Psoas muscle (tissue), 8 donors: ENCODE data around the gene MIP. TPM values are rescaled to one million over a fixed set of nuclear protein-coding genes. Genes with fewer than 3 reads are reported as not detected.

Experiments
- ATAC-seq, 4 donors: fragments of 200-7000 bp; cut with Tn5 transposase; one replicate each; pipeline ENCODE4 v1.9.1; 2020; ENCODE audit warnings: moderate library complexity in 3 of 4, mild to moderate bottlenecking in 2 of 4
- DNase-seq, 2 donors: peaks; one replicate each; pipeline ENCODE4 v3.0.0-alpha.2; 2020
- H3K27ac ChIP-seq: fragments of 200-600 bp; one replicate; pipeline ENCODE4 v1.8.0; 2022
- H3K27me3 ChIP-seq, 3 donors: fragments of 200-600 bp in 1 of 3; one replicate each; pipeline versions ENCODE4 v1.6.1 to v1.8.0; 2013 to 2022; ENCODE audit warnings: low read length in 2 of 3, mild to moderate bottlenecking in 2 of 3, moderate library complexity in 1 of 3; ENCODE audit not compliant: insufficient read depth in 3 of 3
- H3K36me3 ChIP-seq, 2 donors: fragments of 200-600 bp in 1 of 2; one replicate each; pipeline versions ENCODE4 v1.6.1 to v1.8.0; 2013 to 2022; ENCODE audit warnings: low read depth in 1 of 2, mild to moderate bottlenecking in 1 of 2, moderate library complexity in 1 of 2; ENCODE audit not compliant: insufficient read depth in 1 of 2
- H3K4me1 ChIP-seq: fragments of 200-600 bp; one replicate; pipeline ENCODE4 v1.8.0; 2022
- H3K4me3 ChIP-seq: fragments of 200-600 bp; one replicate; pipeline ENCODE4 v1.8.0; 2022; ENCODE audit warnings: mild to moderate bottlenecking
- H3K9me3 ChIP-seq: fragments of 200-600 bp; one replicate; pipeline ENCODE4 v1.8.0; 2022
- WGBS, 3 donors: extraction: QIAGEN DNeasy Blood & Tissue Kit; methylation state at CpG; one replicate each; pipeline versions ENCODE4 v1.1.6 to v1.1.7; 2013; 5-methylcytosine and 5-hydroxymethylcytosine counted together
- intact Hi-C, 2 donors: fragments of 100-400 bp; cut with DNase I; formaldehyde crosslinking; loops; one replicate each; pipeline versions ENCODE4 v1.11.0 to v1.14.2; 2022
- polyA plus RNA-seq, 3 donors: library from polyadenylated mRNA; stranded (reverse); fragments of 200-250 nt; gene quantifications; one replicate each; pipeline ENCODE4 v1.2.3, GENCODE V29; 2013
- total RNA-seq, 4 donors: library from RNA; stranded (reverse); fragmentation: NEBNext Ultra II Directional in 2 of 4; extraction: Animal tissue kit (Norgen Biotek cat#: 25700) in 2 of 4; gene quantifications; one replicate each; pipeline versions ENCODE4 v1.2.1 to v1.2.4, GENCODE V29; 2021 to 2023
- TF ChIP-seq, protein P1 (sequence below): fragments of 200-600 bp; IDR thresholded peaks from one replicate; pipeline ENCODE4 v1.8.0; 2022; ENCODE audit warnings: antibody characterized with exemption
- donor health status: healthy with polysubstance abuse.
- donor health status: DM: no; HTN: no; CAD: no; lungs with moderate emphysema.
- donor health status: Bipolar disorder and iron deficiency.
- donor health status: healthy.
- donor health status: DM: yes; HTN: yes; CAD: no.
- donor health status: DM: no; HTN: no; CAD: no.
- donor health status: DM: no; HTN: no; CAD: no.
- donor health status: DM: yes; HTN: yes; CAD: no.

MIP gene
- total and polyA plus RNA-seq, 7 donors: 0.05 to 0.13 TPM; not detected in 5

DNA sequence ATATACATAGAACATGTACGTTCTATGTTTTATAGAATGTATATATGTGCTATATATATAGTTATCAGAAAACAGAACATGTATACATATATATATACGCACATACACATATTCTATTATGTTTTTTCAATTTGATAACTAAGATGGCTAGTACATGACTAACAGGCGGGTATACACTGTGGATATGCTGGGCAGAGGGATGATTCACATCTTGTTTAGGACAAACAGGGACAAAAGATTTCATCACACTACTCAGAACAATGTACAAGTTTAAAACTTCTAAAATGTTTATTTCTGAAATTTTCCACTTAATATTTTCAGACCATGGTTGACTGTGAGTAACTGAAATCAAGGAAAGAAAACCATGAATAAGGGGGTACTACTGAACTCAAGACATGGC, 22.6 kb downstream of the MIP start:
- 97 to 99% (median 98%) methylated on average over 3 of the region's 3 CpGs for WGBS, 3 donors
- no peaks in the 10 kb centered on the region for H3K9me3 ChIP-seq
- no peaks in the 10 kb centered on the region for H3K27me3 ChIP-seq
- no peak for DNase-seq
- H3K4me1 ChIP-seq: no peaks in the 10 kb centered on the region
- no peak for ATAC-seq
- no peak overlapping the region for H3K27ac ChIP-seq
- intact Hi-C loops: no loop called here
- peaks cover 0 to 26% of the 10 kb centered on the region in 2 donors for H3K36me3 ChIP-seq
- TF ChIP-seq, protein P1, sequence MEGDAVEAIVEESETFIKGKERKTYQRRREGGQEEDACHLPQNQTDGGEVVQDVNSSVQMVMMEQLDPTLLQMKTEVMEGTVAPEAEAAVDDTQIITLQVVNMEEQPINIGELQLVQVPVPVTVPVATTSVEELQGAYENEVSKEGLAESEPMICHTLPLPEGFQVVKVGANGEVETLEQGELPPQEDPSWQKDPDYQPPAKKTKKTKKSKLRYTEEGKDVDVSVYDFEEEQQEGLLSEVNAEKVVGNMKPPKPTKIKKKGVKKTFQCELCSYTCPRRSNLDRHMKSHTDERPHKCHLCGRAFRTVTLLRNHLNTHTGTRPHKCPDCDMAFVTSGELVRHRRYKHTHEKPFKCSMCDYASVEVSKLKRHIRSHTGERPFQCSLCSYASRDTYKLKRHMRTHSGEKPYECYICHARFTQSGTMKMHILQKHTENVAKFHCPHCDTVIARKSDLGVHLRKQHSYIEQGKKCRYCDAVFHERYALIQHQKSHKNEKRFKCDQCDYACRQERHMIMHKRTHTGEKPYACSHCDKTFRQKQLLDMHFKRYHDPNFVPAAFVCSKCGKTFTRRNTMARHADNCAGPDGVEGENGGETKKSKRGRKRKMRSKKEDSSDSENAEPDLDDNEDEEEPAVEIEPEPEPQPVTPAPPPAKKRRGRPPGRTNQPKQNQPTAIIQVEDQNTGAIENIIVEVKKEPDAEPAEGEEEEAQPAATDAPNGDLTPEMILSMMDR: no peak
- no peak overlapping the region for H3K4me3 ChIP-seq

DNA sequence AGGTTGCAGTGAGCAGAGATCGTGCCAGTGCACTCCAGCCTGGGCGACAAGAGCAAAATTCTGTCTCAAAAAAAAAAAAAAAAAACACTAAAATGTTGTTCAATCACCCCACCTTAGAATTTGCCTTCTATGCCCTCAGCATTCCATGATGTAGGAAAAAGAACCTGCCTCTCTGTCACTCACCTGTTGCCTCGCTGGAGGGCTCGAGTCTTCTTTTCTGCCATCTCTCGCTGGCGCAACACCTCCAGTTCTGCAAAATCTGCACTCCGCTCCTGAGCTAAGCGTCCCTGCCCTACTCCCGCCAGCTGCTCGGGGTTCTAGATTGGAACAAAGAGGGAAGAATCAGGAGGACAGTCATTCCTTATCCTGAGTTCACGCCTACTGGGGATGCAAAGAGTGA, 23.2 kb downstream of the MIP start:
- intact Hi-C loops: no loop called here

DNA sequence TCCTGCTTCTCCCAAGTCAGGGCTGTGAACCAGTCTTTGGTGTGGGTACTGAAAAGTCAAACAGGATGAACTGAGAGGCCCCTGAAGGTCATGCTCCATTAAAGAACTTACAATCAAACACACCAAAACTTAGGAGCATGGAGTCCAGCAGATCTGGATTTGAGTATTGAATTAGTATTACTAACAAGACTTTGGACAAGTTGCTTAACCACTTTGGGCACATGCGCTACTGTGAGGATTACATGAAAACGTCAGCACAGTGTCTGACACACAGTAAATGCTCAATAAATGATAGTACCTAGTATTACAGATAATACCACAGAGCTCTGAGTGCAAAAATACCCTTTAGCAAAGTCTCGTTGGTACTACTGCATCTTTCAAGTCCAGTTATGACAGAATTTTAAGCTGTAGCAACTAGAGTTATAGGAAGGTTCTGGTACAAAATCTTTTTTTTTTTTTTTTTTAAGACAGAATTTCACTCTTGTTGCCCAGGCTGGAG, 28.5 kb downstream of the MIP start:
- TF ChIP-seq, protein P1: no peak
- Histone ChIP-seq H3K36me3 (peaks cover 0 to 28% of the 10 kb centered on the region in 2 donors), H3K27ac (no peak overlapping the region), H3K9me3 (no peaks in the 10 kb centered on the region), H3K4me1 (no peaks in the 10 kb centered on the region), H3K27me3 (no peaks in the 10 kb centered on the region), H3K4me3 (no peak overlapping the region)
- 50 to 64% (median 56%) methylated on average over 3 of the region's 3 CpGs for WGBS, 3 donors
- no peak for DNase-seq
- no peak for ATAC-seq
- intact Hi-C loops: loop anchor here in 1 of 2 donors (5.0 kb wide), 1 partner anchor 44 kb away; no protein-coding TSS in a partner anchor

More for the DNA sequence above, 23.2 kb downstream of the MIP start:
- peaks cover 0 to 26% of the 10 kb centered on the region in 2 donors for H3K36me3 ChIP-seq
- no peaks in the 10 kb centered on the region for H3K27me3 ChIP-seq
- no peak for ATAC-seq
- TF ChIP-seq, protein P1: no peak
- no peak for DNase-seq
- H3K4me1 ChIP-seq: no peaks in the 10 kb centered on the region
- no peak overlapping the region for H3K4me3 ChIP-seq
- no peak overlapping the region for H3K27ac ChIP-seq
- no peaks in the 10 kb centered on the region for H3K9me3 ChIP-seq
- WGBS, 3 donors: 96 to 98% (median 97%) methylated on average over 11 of the region's 11 CpGs

DNA sequence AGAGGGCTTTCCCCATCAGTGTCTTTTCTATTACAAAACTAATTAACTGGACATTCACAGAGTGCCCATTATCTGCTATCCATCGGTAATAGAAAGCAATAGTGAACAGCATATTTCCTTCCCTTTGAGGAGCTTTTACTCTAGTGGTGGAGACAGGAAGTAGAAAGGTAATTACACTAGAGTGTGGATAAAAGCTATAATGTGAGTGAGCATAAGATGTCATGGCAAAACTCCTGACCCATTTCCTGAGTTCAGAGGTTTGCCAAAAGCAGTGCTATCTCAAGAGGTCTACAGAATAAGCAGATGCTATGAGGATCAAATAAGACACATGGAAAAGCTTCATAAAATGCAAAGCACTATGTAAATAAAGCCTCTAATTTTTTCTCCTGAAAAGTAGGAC, 29.3 kb downstream of the MIP start:
- H3K9me3 ChIP-seq: no peaks in the 10 kb centered on the region
- no peaks in the 10 kb centered on the region for H3K4me1 ChIP-seq
- H3K36me3 ChIP-seq: peaks cover 0 to 24% of the 10 kb centered on the region in 2 donors
- ATAC-seq (no peak), DNase-seq (no peak)
- 69 to 81% (median 78%) methylated on average over 1 of the region's 1 CpG for WGBS, 3 donors
- H3K27ac ChIP-seq: no peak overlapping the region
- no peak overlapping the region for H3K4me3 ChIP-seq
- TF ChIP-seq, protein P1: no peak
- H3K27me3 ChIP-seq: no peaks in the 10 kb centered on the region
- intact Hi-C loops: loop anchor here in 1 of 2 donors (5.0 kb wide), 1 partner anchor 43 kb away; no protein-coding TSS in a partner anchor

DNA sequence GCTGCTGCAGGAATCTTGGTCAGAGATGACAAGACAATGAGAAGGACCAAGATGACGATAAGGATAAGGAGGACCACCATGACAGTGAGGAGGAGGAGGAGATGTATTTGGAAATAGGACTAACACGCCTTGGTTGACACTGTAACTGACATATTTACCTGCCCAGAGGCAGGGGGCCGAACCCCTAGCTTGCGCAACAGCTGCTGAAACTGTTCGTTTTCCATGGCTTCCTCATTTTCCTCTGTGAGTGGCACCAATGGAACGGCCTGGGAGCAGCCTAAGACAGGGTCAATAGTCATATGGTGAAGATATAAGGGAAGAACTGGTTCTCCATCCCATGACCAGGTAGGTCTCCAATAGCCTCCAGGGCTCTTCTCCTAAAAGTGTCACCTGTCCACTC, 34.0 kb downstream of the MIP start:
- ATAC-seq (no peak), DNase-seq (no peak)
- TF ChIP-seq, protein P1: no peak
- 86 to 95% (median 92%) methylated on average over 6 of the region's 6 CpGs for WGBS, 3 donors
- Histone ChIP-seq H3K36me3 (peaks cover 2 to 16% of the 10 kb centered on the region in 2 donors), H3K4me1 (no peaks in the 10 kb centered on the region), H3K27ac (no peak overlapping the region), H3K9me3 (no peaks in the 10 kb centered on the region), H3K27me3 (no peaks in the 10 kb centered on the region), H3K4me3 (no peak overlapping the region)
- intact Hi-C loops: no loop called here
